Omental fat pad (tissue), 4 donors: ENCODE measurements around the gene MBIP. TPM values are rescaled to one million over a fixed set of nuclear protein-coding genes. Genes with fewer than 3 reads are reported as not detected.
"Not testable (repeated sequence)": the region's sequence is repeated elsewhere in the genome, so short reads cannot be mapped to it uniquely, and the experiment has no call there.

Source experiments
- ATAC-seq: fragments of 150-250 bp; one replicate; pipeline ENCODE4 v1.9.1; 2016; ENCODE audit warnings: mild to moderate bottlenecking, moderate library complexity; ENCODE audit not compliant: low FRiP score
- DNase-seq: peaks from one replicate; pipeline ENCODE4 v3.0.0-alpha.2; 2019; ENCODE audit warnings: low spot score
- CTCF ChIP-seq, 3 donors: fragments of 450-650 bp; IDR thresholded peaks; one replicate each; pipeline ENCODE4 v1.5.1; 2016 to 2017; ENCODE audit warnings: antibody characterized with exemption in 3 of 3, mild to moderate bottlenecking in 3 of 3, moderate library complexity in 2 of 3
- total RNA-seq, 4 donors: library from RNA; depleted of rRNA; stranded (reverse); fragments of >200 nt; gene quantifications; one replicate each; pipeline ENCODE4 v1.1.0, GENCODE V29; 2016

MBIP gene
- total RNA-seq, 4 donors from 2014 or later: 10.8 to 18.3 (median 12.4) TPM

GRCh38 chr14:36356862-36357261, 36.4 kb upstream of the MBIP start:
- ATAC-seq (no peak), DNase-seq (no peak)
- no peak for TF ChIP-seq CTCF (IDR thresholded peaks at IDR 0.05)

GRCh38 chr14:36346052-36346451, 25.6 kb upstream of the MBIP start:
- DNase-seq: no peak
- no peak for TF ChIP-seq CTCF (IDR thresholded peaks at IDR 0.05)
- no peak for ATAC-seq

GRCh38 chr14:36344211-36344610, 23.8 kb upstream of the MBIP start:
- DNase-seq: no peak
- ATAC-seq: no peak
- no peak for TF ChIP-seq CTCF (IDR thresholded peaks at IDR 0.05)

GRCh38 chr14:36341811-36342210, 21.4 kb upstream of the MBIP start:
- DNase-seq: not testable (repeated sequence)

GRCh38 chr14:36340276-36340890, 19.9 kb upstream of the MBIP start:
- ATAC-seq: no peak
- DNase-seq: no peak
- TF ChIP-seq CTCF (IDR thresholded peaks at IDR 0.05): no peak

More at GRCh38 chr14:36341811-36342210, 21.4 kb upstream of the MBIP start:
- ATAC-seq: not testable (repeated sequence)

- DNase-seq (no peak), ATAC-seq (no peak)
- TF ChIP-seq CTCF (IDR thresholded peaks at IDR 0.05): no peak
These were observed 19.4 kb upstream of the MBIP start for GRCh38 chr14:36339816-36340215.

- no peak for ATAC-seq
- no peak for DNase-seq
- TF ChIP-seq CTCF (IDR thresholded peaks at IDR 0.05): no peak
These were observed 12.7 kb upstream of the MBIP start for GRCh38 chr14:36333119-36333518.

- ATAC-seq, DNase-seq: not testable (repeated sequence)
These were observed 7.1 kb upstream of the MBIP start for GRCh38 chr14:36327573-36327972.
